ENCODE measurements around the gene RSBN1L.

RSBN1L gene

DNA sequence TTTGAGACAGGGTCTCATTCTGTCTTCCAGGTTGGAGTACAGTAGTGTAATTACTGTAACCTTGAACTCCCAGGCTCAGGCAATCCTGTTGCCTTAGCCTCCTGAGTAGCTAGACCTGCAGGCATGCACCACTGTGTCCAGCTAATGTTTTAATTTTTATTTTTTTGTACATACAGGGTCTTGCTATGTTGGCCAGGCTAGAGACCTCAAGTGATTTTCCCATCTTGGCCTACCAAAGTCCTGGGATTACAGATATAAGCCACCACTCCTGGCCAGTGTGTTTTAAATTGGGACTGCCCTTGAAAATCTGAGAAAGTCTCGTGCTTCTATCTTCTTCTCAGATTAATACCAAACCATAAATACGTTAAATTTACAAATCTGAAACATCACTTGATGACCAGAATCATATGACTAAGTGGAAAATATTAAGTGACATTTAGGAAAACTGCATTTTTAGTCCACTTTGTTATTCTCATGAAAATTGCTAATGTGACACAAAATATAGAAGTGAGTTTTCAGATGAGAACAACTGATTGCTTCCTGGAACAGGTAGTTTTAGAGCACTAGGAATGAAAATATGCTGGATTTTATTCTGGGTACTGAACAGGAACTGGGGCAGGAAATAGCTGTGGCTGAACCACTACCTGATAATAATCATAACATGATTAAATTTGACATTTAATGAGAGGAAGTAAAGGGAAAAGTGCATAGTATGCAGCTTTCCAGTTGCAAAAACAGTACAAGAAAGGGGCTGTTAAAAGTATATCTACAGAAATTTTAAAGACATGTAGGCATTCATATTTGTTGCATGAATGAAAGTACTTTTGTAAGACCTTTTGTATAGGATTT is 106.5 kb downstream of the RSBN1L start:
- Histone ChIP-seq H3K9ac (ENCODE audit: low read depth, low read length, poor library complexity, severe bottlenecking) (no peak overlapping the region), H3K79me2 (ENCODE audit: insufficient read depth, low read length) (peaks cover 71% of the 10 kb centered on the region), H3F3A (ENCODE audit: low read depth) (no peaks in the 10 kb centered on the region), H3K4me3 (ENCODE audit: low read length, poor library complexity, severe bottlenecking) (peak overlapping the region; percentile 12), H3K36me3 (ENCODE audit: insufficient read depth, low read length) (no peaks in the 10 kb centered on the region; the same call in 1 of the 2 replicates), H2AFZ (ENCODE audit: low read length) (no peak overlapping the region), H3K9me2 (replicated peaks; ENCODE audit: low read depth, low read length) (no peaks in the 10 kb centered on the region), H3K4me1 (ENCODE audit: insufficient read depth, low read length, poor library complexity, severe bottlenecking) (peaks cover 37% of the 10 kb centered on the region), H4K20me1 (ENCODE audit: insufficient read depth, low read length, poor library complexity, severe bottlenecking) (peaks cover 36% of the 10 kb centered on the region), H3K27me3 (ENCODE audit: insufficient read depth, low read length, poor library complexity, severe bottlenecking) (no peaks in the 10 kb centered on the region), H3K9me3 (ENCODE audit: insufficient read depth, low read depth, low read length) (peaks cover 13% of the 10 kb centered on the region), H3K4me2 (ENCODE audit: low read depth, low read length, poor library complexity, severe bottlenecking) (peak overlapping the region; percentile 45)
- TF ChIP-seq CTCF (conservative IDR thresholded peaks at IDR 0.05; ENCODE audit: low read length) (no peak), EZH2phosphoT487 (IDR thresholded peaks at IDR 0.05; ENCODE audit: borderline replicate concordance) (peak; percentile 67; the same call in 1 of the 2 replicates)

DNA sequence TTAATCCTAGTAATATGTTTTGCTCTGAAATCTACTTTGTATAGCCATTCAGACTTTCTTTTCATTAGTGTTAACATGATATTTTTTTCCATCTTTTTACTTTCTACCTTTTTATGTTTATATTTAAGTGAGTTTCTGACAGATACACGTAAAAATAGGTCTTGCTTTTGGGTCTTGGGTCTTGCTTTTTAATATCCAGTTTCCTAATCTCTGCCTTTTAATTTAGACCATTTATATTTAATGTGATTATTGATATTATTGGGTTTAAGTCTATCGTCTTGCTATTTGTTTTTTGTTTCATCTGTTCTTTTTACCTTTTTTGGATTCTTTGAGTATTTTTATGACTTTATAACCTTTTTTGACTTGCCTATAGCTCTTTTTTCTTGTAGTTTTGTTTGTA is 110.2 kb downstream of the RSBN1L start:
- H4K20me1 ChIP-seq (ENCODE audit: insufficient read depth, low read length, poor library complexity, severe bottlenecking): peaks cover 23% of the 10 kb centered on the region
- H3K79me2 ChIP-seq (ENCODE audit: insufficient read depth, low read length): peaks cover 76% of the 10 kb centered on the region
- H3K4me3 ChIP-seq (ENCODE audit: low read length, poor library complexity, severe bottlenecking): no peak overlapping the region
- no peak overlapping the region for H3K9ac ChIP-seq (ENCODE audit: low read depth, low read length, poor library complexity, severe bottlenecking)
- H3K4me2 ChIP-seq (ENCODE audit: low read depth, low read length, poor library complexity, severe bottlenecking): no peak overlapping the region
- H3K4me1 ChIP-seq (ENCODE audit: insufficient read depth, low read length, poor library complexity, severe bottlenecking): peaks cover 22% of the 10 kb centered on the region
- no peaks in the 10 kb centered on the region; the same call in 1 of the 2 replicates for H3K36me3 ChIP-seq (ENCODE audit: insufficient read depth, low read length)
- no peaks in the 10 kb centered on the region for H3K9me2 ChIP-seq (replicated peaks; ENCODE audit: low read depth, low read length)
- H3K27me3 ChIP-seq (ENCODE audit: insufficient read depth, low read length, poor library complexity, severe bottlenecking): no peaks in the 10 kb centered on the region
- H2AFZ ChIP-seq (ENCODE audit: low read length): no peak overlapping the region
- peaks cover 18% of the 10 kb centered on the region for H3K9me3 ChIP-seq (ENCODE audit: insufficient read depth, low read depth, low read length)
- TF ChIP-seq EZH2phosphoT487 (IDR thresholded peaks at IDR 0.05; ENCODE audit: borderline replicate concordance): no peak
- no peak for TF ChIP-seq CTCF (conservative IDR thresholded peaks at IDR 0.05; ENCODE audit: low read length)
- H3F3A ChIP-seq (ENCODE audit: low read depth): no peaks in the 10 kb centered on the region

DNA sequence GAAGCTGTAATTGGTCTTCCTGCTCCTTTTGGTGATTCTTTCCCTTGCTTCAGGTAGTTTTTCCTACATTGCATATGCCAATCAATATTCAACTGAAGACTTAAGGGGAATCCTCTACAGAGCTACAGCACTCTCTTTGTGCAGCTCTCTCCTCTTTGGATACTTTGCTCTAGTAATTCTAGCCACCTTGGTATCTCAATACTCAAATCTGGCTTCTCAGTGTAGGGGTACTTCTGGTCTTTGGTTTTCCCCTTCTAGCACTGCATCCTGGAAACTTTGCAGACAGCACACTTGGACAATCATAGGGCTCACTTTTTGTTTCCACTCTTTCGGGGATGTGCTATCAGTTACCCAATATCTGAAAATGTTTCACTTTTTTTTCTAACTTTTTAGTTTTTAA is 112.3 kb downstream of the RSBN1L start:
- no peak for TF ChIP-seq CTCF (conservative IDR thresholded peaks at IDR 0.05; ENCODE audit: low read length)
- TF ChIP-seq EZH2phosphoT487 (IDR thresholded peaks at IDR 0.05; ENCODE audit: borderline replicate concordance): no peak
- Histone ChIP-seq H3K9me2 (replicated peaks; ENCODE audit: low read depth, low read length) (no peaks in the 10 kb centered on the region), H3K4me2 (ENCODE audit: low read depth, low read length, poor library complexity, severe bottlenecking) (no peak overlapping the region), H3K27me3 (ENCODE audit: insufficient read depth, low read length, poor library complexity, severe bottlenecking) (no peaks in the 10 kb centered on the region), H3K9me3 (ENCODE audit: insufficient read depth, low read depth, low read length) (peaks cover 18% of the 10 kb centered on the region), H3K4me1 (ENCODE audit: insufficient read depth, low read length, poor library complexity, severe bottlenecking) (peaks cover 12% of the 10 kb centered on the region), H3K79me2 (ENCODE audit: insufficient read depth, low read length) (peaks cover 90% of the 10 kb centered on the region), H3K4me3 (ENCODE audit: low read length, poor library complexity, severe bottlenecking) (no peak overlapping the region), H3F3A (ENCODE audit: low read depth) (no peaks in the 10 kb centered on the region), H3K36me3 (ENCODE audit: insufficient read depth, low read length) (no peaks in the 10 kb centered on the region; the same call in 1 of the 2 replicates), H2AFZ (ENCODE audit: low read length) (no peak overlapping the region), H4K20me1 (ENCODE audit: insufficient read depth, low read length, poor library complexity, severe bottlenecking) (peaks cover 12% of the 10 kb centered on the region), H3K9ac (ENCODE audit: low read depth, low read length, poor library complexity, severe bottlenecking) (no peak overlapping the region)
